ENCODE measurements around the gene ZBED3. TPM values are rescaled to one million over a fixed set of nuclear protein-coding genes. Genes with fewer than 3 reads are reported as not detected.

Gene ZBED3
- total and polyA plus RNA-seq, 2 of the 8 experiments (the other 6 are each of a cell fraction or from before 2014, with no cell fraction given), result 7.9 to 9.4 TPM

- TF ChIP-seq CREB1 (IDR thresholded peaks at IDR 0.05) (peak; percentile 66; the same call in 1 of the 2 replicates), HDAC2 (IDR thresholded peaks at IDR 0.05; ENCODE audit: borderline replicate concordance in 1 of 2, low read depth in 2 of 2, low read length in 2 of 2) (peak in 1 of 2 experiments; percentile 79; a peak in 1 of 4 replicates), YY1 (IDR thresholded peaks at IDR 0.05; ENCODE audit: low read depth, low read length) (no peak), BRCA1 (IDR thresholded peaks at IDR 0.05; ENCODE audit: low read depth, low read length) (no peak), POLR2AphosphoS5 (IDR thresholded peaks at IDR 0.05; ENCODE audit: low read depth, low read length) (peak; percentile 18; the same call in 1 of the 2 replicates), ZNF274 (IDR thresholded peaks at IDR 0.05; ENCODE audit: borderline replicate concordance, extremely low read depth, low read length) (no peak), SRF (IDR thresholded peaks at IDR 0.05; ENCODE audit: low read depth, low read length) (no peak), SP2 (IDR thresholded peaks at IDR 0.05; ENCODE audit: low read length) (no peak), RXRA (IDR thresholded peaks at IDR 0.05; ENCODE audit: insufficient read depth, low read depth, low read length) (no peak), SIN3A (conservative IDR thresholded peaks at IDR 0.05 in 1 of 2, IDR thresholded peaks at IDR 0.05 in 1 of 2; ENCODE audit: low read depth in 1 of 2, low read length in 2 of 2) (peak in 1 of 2 experiments; percentile 71; a peak in 2 of 4 replicates), ATF3 (IDR thresholded peaks at IDR 0.05; ENCODE audit: insufficient read depth, low read depth, low read length) (no peak), KDM1A (IDR thresholded peaks at IDR 0.05; ENCODE audit: borderline replicate concordance, low read length) (0 out of 2 replicates have a peak, but pooled peaks have one; percentile 10), KDM5A (IDR thresholded peaks at IDR 0.05; ENCODE audit: low read length) (no peak), CHD2 (IDR thresholded peaks at IDR 0.05; ENCODE audit: low read length) (0 out of 2 replicates have a peak, but pooled peaks have one; percentile 27), HDAC6 (IDR thresholded peaks at IDR 0.05; ENCODE audit: low read depth, low read length) (no peak), MAX (IDR thresholded peaks at IDR 0.05) (peak; percentile 99), TAF1 (IDR thresholded peaks at IDR 0.05; ENCODE audit: low read depth, low read length) (peak; percentile 49), CTBP2 (IDR thresholded peaks at IDR 0.05; ENCODE audit: borderline replicate concordance, insufficient read depth, insufficient read length, low read length) (no peak), RFX5 (IDR thresholded peaks at IDR 0.05; ENCODE audit: borderline replicate concordance, low read depth, low read length) (no peak), POU5F1 (IDR thresholded peaks at IDR 0.05; ENCODE audit: low read depth, low read length) (no peak)
- TF ChIP-seq, protein P1, sequence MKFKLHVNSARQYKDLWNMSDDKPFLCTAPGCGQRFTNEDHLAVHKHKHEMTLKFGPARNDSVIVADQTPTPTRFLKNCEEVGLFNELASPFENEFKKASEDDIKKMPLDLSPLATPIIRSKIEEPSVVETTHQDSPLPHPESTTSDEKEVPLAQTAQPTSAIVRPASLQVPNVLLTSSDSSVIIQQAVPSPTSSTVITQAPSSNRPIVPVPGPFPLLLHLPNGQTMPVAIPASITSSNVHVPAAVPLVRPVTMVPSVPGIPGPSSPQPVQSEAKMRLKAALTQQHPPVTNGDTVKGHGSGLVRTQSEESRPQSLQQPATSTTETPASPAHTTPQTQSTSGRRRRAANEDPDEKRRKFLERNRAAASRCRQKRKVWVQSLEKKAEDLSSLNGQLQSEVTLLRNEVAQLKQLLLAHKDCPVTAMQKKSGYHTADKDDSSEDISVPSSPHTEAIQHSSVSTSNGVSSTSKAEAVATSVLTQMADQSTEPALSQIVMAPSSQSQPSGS (IDR thresholded peaks at IDR 0.05; ENCODE audit: low read length), result no peak
Observed at GRCh38 chr5:77030097-77031071, 56.7 kb downstream of the ZBED3 start, which contains the start of gene AGGF1 (continued).
